Kidney (tissue), 14 donors: ENCODE data around the gene AXDND1. TPM values are rescaled to one million over a fixed set of nuclear protein-coding genes. Genes with fewer than 3 reads are reported as not detected.
"Not testable (repeated sequence)": the region's sequence is repeated elsewhere in the genome, so short reads cannot be mapped to it uniquely, and the experiment has no call there.

Experiments
- DNase-seq, 5 donors: peaks; one replicate each; pipeline ENCODE4 v3.0.0-alpha.2; 2013 to 2020
- FAIRE-seq: peaks from 2 replicates; lab custom pipeline; 2012; peaks lifted over from hg19 to GRCh38; lab: Jason Lieb, UNC
- H3K27ac ChIP-seq, 2 donors: one replicate each; pipeline ENCODE4 v1.7.0; 2013; ENCODE audit warnings: low read depth in 2 of 2, low read length in 2 of 2, inconsistent platforms in 1 of 2
- H3K27me3 ChIP-seq: one replicate; pipeline ENCODE4 v1.7.1; 2013; ENCODE audit warnings: low read length, inconsistent platforms; ENCODE audit not compliant: control insufficient read depth, insufficient read depth
- H3K36me3 ChIP-seq, 3 donors: one replicate each; pipeline versions ENCODE4 v1.7.0 to v1.7.1; 2013; ENCODE audit warnings: low read length in 3 of 3, control low read depth in 1 of 3, inconsistent platforms in 1 of 3; ENCODE audit not compliant: insufficient read depth in 3 of 3, control insufficient read depth in 2 of 3
- H3K4me1 ChIP-seq, 3 donors: one replicate each; pipeline versions ENCODE4 v1.7.0 to v1.7.1; 2013; ENCODE audit warnings: low read length in 3 of 3, inconsistent platforms in 1 of 3, low read depth in 1 of 3; ENCODE audit not compliant: control insufficient read depth in 2 of 3, insufficient read depth in 2 of 3
- H3K4me3 ChIP-seq, 3 donors: one replicate each; pipeline versions ENCODE4 v1.7.0 to v1.8.1; 2013; ENCODE audit warnings: low read length in 3 of 3, control low read depth in 1 of 3, inconsistent platforms in 1 of 3
- H3K9ac ChIP-seq, 3 donors: one replicate each; pipeline versions ENCODE4 v1.7.0 to v1.7.1; 2013; ENCODE audit warnings: low read length in 3 of 3, control low read depth in 1 of 3, inconsistent platforms in 1 of 3
- H3K9me3 ChIP-seq, 3 donors: one replicate each; pipeline versions ENCODE4 v1.7.0 to v1.7.1; 2013; ENCODE audit warnings: low read length in 3 of 3, control low read depth in 1 of 3, inconsistent platforms in 1 of 3; ENCODE audit not compliant: control insufficient read depth in 2 of 3, insufficient read depth in 1 of 3
- CTCF ChIP-seq: IDR thresholded peaks from 3 replicates; pipeline ENCODE4 v1.5.1; 2012; ENCODE audit warnings: mild to moderate bottlenecking, moderate library complexity, borderline replicate concordance; ENCODE audit not compliant: insufficient read depth; ENCODE audit errors: extremely low read depth
- intact Hi-C: fragments of 100-400 bp; cut with DNase I; formaldehyde crosslinking; loops from one replicate; pipeline ENCODE4 v1.11.1; 2022
- polyA plus RNA-seq: library from polyadenylated mRNA; stranded (reverse); fragments of 350-450 nt; fragmentation: Illumina TruSeq; extraction: RNeasy Lipid Tissue Mini Kit (QIAGEN cat#74804); gene quantifications from one replicate; pipeline ENCODE4 v1.2.3, GENCODE V29; 2014; ENCODE audit warnings: low read depth, low replicate concordance; ENCODE audit not compliant: insufficient read depth
- total RNA-seq: library from RNA; stranded (reverse); fragmentation: NEBNext Ultra II Directional; extraction: Animal tissue kit (Norgen Biotek cat#: 25700); gene quantifications from one replicate; pipeline ENCODE4 v1.2.1, GENCODE V29; 2021
- donor health status: control.
- donor health status: control.
- donor health status: control.
- donor health status: control.
- donor health status: control.
- donor health status: DM: yes; HTN: yes; CAD: no.
- donor health status: Normal renal cell carcinoma (clear cell type).

Gene AXDND1
- total and polyA plus RNA-seq, 2 donors from 2014 or later: 0.57 TPM; not detected in 1

- H3K9ac ChIP-seq: no peak overlapping the region
- intact Hi-C loops: no loop called here
- no peaks in the 10 kb centered on the region for H3K27me3 ChIP-seq
- DNase-seq (no peak), FAIRE-seq (no peak)
- H3K4me3 ChIP-seq: no peak overlapping the region
- H3K4me1 ChIP-seq: no peaks in the 10 kb centered on the region
- H3K9me3 ChIP-seq: no peaks in the 10 kb centered on the region
- H3K36me3 ChIP-seq: no peaks in the 10 kb centered on the region
- no peak overlapping the region for H3K27ac ChIP-seq
- no peak for TF ChIP-seq CTCF
Observed at GRCh38 chr1:179516976-179517705, 151.4 kb downstream of the AXDND1 start.

DNA sequence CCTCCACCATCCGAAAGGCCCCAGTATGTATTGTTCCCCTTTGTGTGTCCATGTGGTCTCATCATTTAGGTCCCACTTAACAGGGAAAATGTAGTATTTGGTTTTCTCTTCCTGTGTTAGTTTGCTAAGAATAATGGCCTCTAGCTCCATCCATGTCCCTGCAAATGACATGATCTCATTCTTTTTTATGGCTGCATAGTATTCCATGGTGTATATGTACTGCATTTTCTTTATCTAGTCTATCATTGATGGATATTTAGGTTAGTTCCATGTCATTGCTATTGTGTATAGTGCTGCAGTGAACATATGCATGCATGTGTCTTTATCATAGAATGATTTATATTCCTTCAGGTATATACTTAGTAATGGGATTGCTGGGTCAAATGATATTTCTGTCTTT is 152.8 kb downstream of the AXDND1 start:
- H3K4me3 ChIP-seq, H3K27ac ChIP-seq, H3K4me1 ChIP-seq, H3K9me3 ChIP-seq, H3K27me3 ChIP-seq, H3K36me3 ChIP-seq, intact Hi-C loops, DNase-seq, H3K9ac ChIP-seq, FAIRE-seq: not testable (repeated sequence)

GRCh38 chr1:179529482-179530195 is 163.9 kb downstream of the AXDND1 start:
- no peaks in the 10 kb centered on the region for H3K4me1 ChIP-seq
- no peak for FAIRE-seq
- H3K27me3 ChIP-seq: no peaks in the 10 kb centered on the region
- H3K27ac ChIP-seq: no peak overlapping the region
- no peak for TF ChIP-seq CTCF
- intact Hi-C loops: no loop called here
- H3K36me3 ChIP-seq: no peaks in the 10 kb centered on the region
- no peak for DNase-seq
- H3K9me3 ChIP-seq: no peaks in the 10 kb centered on the region
- H3K9ac ChIP-seq: no peak overlapping the region
- H3K4me3 ChIP-seq: no peak overlapping the region

DNA sequence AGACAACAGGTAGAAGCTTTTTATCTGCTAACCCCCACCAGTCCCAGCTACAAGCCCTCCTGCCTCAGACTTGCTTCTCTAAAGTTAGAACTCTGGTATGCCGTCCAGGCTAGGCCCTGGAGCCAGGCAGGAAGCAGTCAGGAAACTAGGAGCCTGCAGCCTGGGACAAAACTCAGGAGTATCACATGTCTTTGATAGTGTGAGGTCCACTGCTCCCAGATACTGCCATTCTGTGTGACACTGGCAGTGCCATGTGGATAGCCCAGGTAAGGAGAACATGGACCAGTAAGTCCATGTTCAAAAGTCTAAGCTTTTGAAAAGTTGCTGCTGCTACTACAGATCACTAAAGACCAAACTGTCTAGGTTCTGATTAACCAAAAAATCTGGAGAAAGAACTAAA is 164.6 kb downstream of the AXDND1 start:
- DNase-seq (no peak), FAIRE-seq (no peak)
- TF ChIP-seq CTCF: no peak
- H3K9me3 ChIP-seq: no peaks in the 10 kb centered on the region
- H3K4me3 ChIP-seq: no peak overlapping the region
- no peaks in the 10 kb centered on the region for H3K4me1 ChIP-seq
- no peaks in the 10 kb centered on the region for H3K36me3 ChIP-seq
- no peaks in the 10 kb centered on the region for H3K27me3 ChIP-seq
- H3K9ac ChIP-seq: no peak overlapping the region
- H3K27ac ChIP-seq: no peak overlapping the region
- intact Hi-C loops: no loop called here
